Measurements from ENCODE around the gene LTBP4. TPM values are rescaled to one million over a fixed set of nuclear protein-coding genes. Genes with fewer than 3 reads are reported as not detected.

LTBP4 gene
- total RNA-seq, 4 donors from 2014 or later = 134 to 276 (median 196) TPM

- intact Hi-C loops (cut with DNase I) = loop anchor here (10.0 kb wide), 1 partner anchor 488 kb away; no protein-coding TSS in a partner anchor
- H3K27ac ChIP-seq = no peak overlapping the region
Measured at GRCh38 chr19:40632311-40633036, 31.3 kb downstream of the LTBP4 start.

GRCh38 chr19:40633207-40633606 is 32.0 kb downstream of the LTBP4 start:
- Histone ChIP-seq H3K9me3 (no peaks in the 10 kb centered on the region), H3K4me3 (replicated peaks in 1 of 3) (no peak overlapping the region), H3K4me1 (peaks cover 0 to 6% of the 10 kb centered on the region in 2 donors), H3K27ac (no peak overlapping the region), H3K27me3 (no peaks in the 10 kb centered on the region), H3K36me3 (peaks cover 0 to 6% of the 10 kb centered on the region in 2 donors)
- 79 to 84% methylated on average over 5 of the region's 5 CpGs for WGBS, 2 donors
- no peak for DNase-seq
- intact Hi-C loops (cut with DNase I) = loop anchor here (10.0 kb wide), 1 partner anchor 488 kb away; no protein-coding TSS in a partner anchor
- no peak for TF ChIP-seq POLR2A (IDR thresholded peaks at IDR 0.05)
- TF ChIP-seq CTCF (IDR thresholded peaks at IDR 0.05) = no peak

More at GRCh38 chr19:40632311-40633036, 31.3 kb downstream of the LTBP4 start:
- WGBS, 2 donors = 75 to 87% methylated on average over 3 of the region's 3 CpGs
- Histone ChIP-seq H3K27me3 (no peaks in the 10 kb centered on the region), H3K9me3 (no peaks in the 10 kb centered on the region), H3K4me1 (peaks cover 0 to 6% of the 10 kb centered on the region in 2 donors), H3K36me3 (peaks cover 0 to 6% of the 10 kb centered on the region in 2 donors), H3K4me3 (replicated peaks in 1 of 3) (no peak overlapping the region)
- DNase-seq = no peak
- TF ChIP-seq CTCF (IDR thresholded peaks at IDR 0.05) (no peak), POLR2A (IDR thresholded peaks at IDR 0.05) (no peak)

GRCh38 chr19:40638327-40638726 is 37.2 kb downstream of the LTBP4 start:
- TF ChIP-seq POLR2A (IDR thresholded peaks at IDR 0.05) (no peak), CTCF (IDR thresholded peaks at IDR 0.05) (no peak)
- intact Hi-C loops (cut with DNase I) = loop anchor here (10.0 kb wide), 1 partner anchor 494 kb away; no protein-coding TSS in a partner anchor
- Histone ChIP-seq H3K36me3 (no peaks in the 10 kb centered on the region), H3K9me3 (no peaks in the 10 kb centered on the region), H3K27me3 (no peaks in the 10 kb centered on the region), H3K27ac (no peak overlapping the region), H3K4me3 (replicated peaks in 1 of 3) (no peak overlapping the region), H3K4me1 (peaks cover 0 to 9% of the 10 kb centered on the region in 2 donors)
- no peak for DNase-seq
- WGBS, 2 donors = 73 to 82% methylated on average over 1 of the region's 1 CpG

- Histone ChIP-seq H3K9me3 (no peaks in the 10 kb centered on the region), H3K27ac (no peak overlapping the region), H3K36me3 (no peaks in the 10 kb centered on the region), H3K4me1 (peaks cover under 1 to 3% of the 10 kb centered on the region in 2 donors), H3K27me3 (no peaks in the 10 kb centered on the region), H3K4me3 (replicated peaks in 1 of 3) (no peak overlapping the region)
- WGBS, 2 donors = 79 to 87% methylated on average over 6 of the region's 6 CpGs
- TF ChIP-seq CTCF (IDR thresholded peaks at IDR 0.05) = no peak
- TF ChIP-seq POLR2A (IDR thresholded peaks at IDR 0.05) = no peak
- intact Hi-C loops (cut with DNase I) = loop anchor here (10.0 kb wide), 1 partner anchor 495 kb away; no protein-coding TSS in a partner anchor
- no peak for DNase-seq
Measured at GRCh38 chr19:40639638-40639982, 38.4 kb downstream of the LTBP4 start.

- no peak for DNase-seq
- H3K4me3 ChIP-seq (replicated peaks in 1 of 3) = no peak overlapping the region
- H3K9me3 ChIP-seq = no peaks in the 10 kb centered on the region
- H3K27ac ChIP-seq = no peak overlapping the region
- no peak for TF ChIP-seq POLR2A (IDR thresholded peaks at IDR 0.05)
- no peak for TF ChIP-seq CTCF (IDR thresholded peaks at IDR 0.05)
- peaks cover 8 to 12% of the 10 kb centered on the region in 2 donors for H3K4me1 ChIP-seq
- no peaks in the 10 kb centered on the region for H3K36me3 ChIP-seq
- intact Hi-C loops (cut with DNase I) = no loop called here
- 46 to 49% methylated on average over 5 of the region's 5 CpGs for WGBS, 2 donors
- no peaks in the 10 kb centered on the region for H3K27me3 ChIP-seq
Measured at GRCh38 chr19:40640744-40641143, 39.6 kb downstream of the LTBP4 start.
